Thyroid gland (tissue), 4 donors: Measurements from ENCODE around the gene FCRLB.

Source experiments
- POLR2A ChIP-seq, 2 donors: fragments of 450-650 bp; IDR thresholded peaks; one replicate each; pipeline ENCODE4 v1.6.1; 2017; ENCODE audit warnings: antibody characterized with exemption in 2 of 2, mild to moderate bottlenecking in 2 of 2, moderate library complexity in 1 of 2
- TF ChIP-seq, protein P1 (sequence below), 6 experiments: fragments of 200-600 bp in 3 of 6; fragments of 450-650 bp in 3 of 6; sonication (generic) in 3 of 6; IDR thresholded peaks; one replicate each; pipeline ENCODE4 v1.5.1; 2016 to 2019; ENCODE audit warnings: antibody characterized with exemption in 6 of 6, mild to moderate bottlenecking in 2 of 6, inconsistent platforms in 1 of 6, moderate library complexity in 1 of 6

DNA sequence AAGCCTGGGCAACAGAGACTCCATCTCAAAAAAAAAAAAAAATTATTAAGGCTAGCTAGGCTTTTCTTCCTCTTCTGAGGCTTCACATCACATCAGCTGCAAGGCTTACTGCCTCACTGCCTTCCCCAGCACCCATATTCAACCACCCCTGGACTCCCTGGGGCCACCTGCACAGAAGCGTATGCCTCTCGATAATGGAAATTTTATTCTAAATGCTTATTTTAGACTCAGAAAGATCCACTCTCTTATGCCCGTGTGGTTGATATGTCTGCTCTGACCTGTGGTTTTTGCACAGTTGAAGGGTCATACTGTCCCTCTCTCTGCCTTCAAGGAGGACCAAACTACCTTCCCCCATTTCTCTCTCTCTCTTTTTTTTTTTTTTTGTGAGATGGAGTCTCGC lies 15.8 kb upstream of the FCRLB start:
- TF ChIP-seq, protein P1, sequence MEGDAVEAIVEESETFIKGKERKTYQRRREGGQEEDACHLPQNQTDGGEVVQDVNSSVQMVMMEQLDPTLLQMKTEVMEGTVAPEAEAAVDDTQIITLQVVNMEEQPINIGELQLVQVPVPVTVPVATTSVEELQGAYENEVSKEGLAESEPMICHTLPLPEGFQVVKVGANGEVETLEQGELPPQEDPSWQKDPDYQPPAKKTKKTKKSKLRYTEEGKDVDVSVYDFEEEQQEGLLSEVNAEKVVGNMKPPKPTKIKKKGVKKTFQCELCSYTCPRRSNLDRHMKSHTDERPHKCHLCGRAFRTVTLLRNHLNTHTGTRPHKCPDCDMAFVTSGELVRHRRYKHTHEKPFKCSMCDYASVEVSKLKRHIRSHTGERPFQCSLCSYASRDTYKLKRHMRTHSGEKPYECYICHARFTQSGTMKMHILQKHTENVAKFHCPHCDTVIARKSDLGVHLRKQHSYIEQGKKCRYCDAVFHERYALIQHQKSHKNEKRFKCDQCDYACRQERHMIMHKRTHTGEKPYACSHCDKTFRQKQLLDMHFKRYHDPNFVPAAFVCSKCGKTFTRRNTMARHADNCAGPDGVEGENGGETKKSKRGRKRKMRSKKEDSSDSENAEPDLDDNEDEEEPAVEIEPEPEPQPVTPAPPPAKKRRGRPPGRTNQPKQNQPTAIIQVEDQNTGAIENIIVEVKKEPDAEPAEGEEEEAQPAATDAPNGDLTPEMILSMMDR (IDR thresholded peaks at IDR 0.05) = no peak
- TF ChIP-seq POLR2A (IDR thresholded peaks at IDR 0.05) = no peak
